WTC11 (cell line): ENCODE results near the gene CORIN. TPM values are rescaled to one million over a fixed set of nuclear protein-coding genes. Genes with fewer than 3 reads are reported as not detected.

Source experiments
- ATAC-seq: fragments of 200-7000 bp; cut with Tn5 transposase; 2 replicates; pipeline ENCODE4 v1.10.0; 2021; ENCODE audit warnings: mild to moderate bottlenecking, moderate library complexity
- CTCF ChIA-PET: fragments of 300-600 bp; sonication (Branson Sonifier 250); formaldehyde crosslinking; loops from one replicate; lab custom pipeline; 2021; ENCODE audit warnings: antibody characterized with exemption; lab: Charles Lee
- POLR2A ChIA-PET: fragments of 350-600 bp; sonication (Branson Sonifier 250); formaldehyde crosslinking; loops from one replicate; lab custom pipeline; 2021; ENCODE audit warnings: antibody characterized with exemption; lab: Charles Lee
- DNase-seq: peaks from one replicate; pipeline ENCODE4 v3.0.0; 2021; ENCODE audit warnings: low spot score
- H3K27ac Mint-ChIP-seq: 2 replicates; pipeline ENCODE4 v1.8.0; 2021; ENCODE audit warnings: mixed read lengths
- H3K27me3 Mint-ChIP-seq: 2 replicates; pipeline ENCODE4 v1.8.0; 2021; ENCODE audit warnings: low read depth, mild to moderate bottlenecking, moderate library complexity, mixed read lengths
- H3K36me3 Mint-ChIP-seq: 2 replicates; pipeline ENCODE4 v1.8.0; 2021; ENCODE audit warnings: mixed read lengths
- H3K4me1 Mint-ChIP-seq: 2 replicates; pipeline ENCODE4 v1.8.0; 2022; ENCODE audit warnings: mixed read lengths
- H3K4me3 Mint-ChIP-seq: 2 replicates; pipeline ENCODE4 v1.8.0; 2021; ENCODE audit warnings: mild to moderate bottlenecking, moderate library complexity, mixed read lengths
- H3K9me3 Mint-ChIP-seq: 2 replicates; pipeline ENCODE4 v1.8.0; 2021; ENCODE audit warnings: mixed read lengths
- FOXJ3 ChIP-seq: sonication (generic); formaldehyde crosslinking; IDR thresholded peaks from 2 replicates; pipeline ENCODE4 v1.9.0; 2021; ENCODE audit warnings: missing genetic modification reagents, mild to moderate bottlenecking, borderline replicate concordance
- GRHL2 ChIP-seq: fragments of 250-450 bp; sonication (Bioruptor Pico); IDR thresholded peaks from 2 replicates; pipeline ENCODE4 v1.8.0; 2022; ENCODE audit warnings: mild to moderate bottlenecking, moderate library complexity; ENCODE audit not compliant: insufficient replicate concordance, severe bottlenecking
- GTF2I ChIP-seq: fragments of 250-450 bp; sonication (Bioruptor Pico); conservative IDR thresholded peaks from 2 replicates; pipeline ENCODE4 v1.4.0; 2021; ENCODE audit warnings: mild to moderate bottlenecking
- JAZF1 ChIP-seq: fragments of 250-450 bp; sonication (Bioruptor Pico); IDR thresholded peaks from 2 replicates; pipeline ENCODE4 v1.9.0; 2021; ENCODE audit warnings: moderate library complexity, mild to moderate bottlenecking, inconsistent platforms
- KAT7 ChIP-seq: sonication (generic); formaldehyde crosslinking; IDR thresholded peaks from 2 replicates; pipeline ENCODE4 v1.8.1; 2023; ENCODE audit warnings: missing genetic modification reagents, mild to moderate bottlenecking, borderline replicate concordance
- MXD4 ChIP-seq: fragments of 250-450 bp; sonication (Bioruptor Pico); IDR thresholded peaks from 2 replicates; pipeline ENCODE4 v1.8.0; 2021; ENCODE audit warnings: mild to moderate bottlenecking, moderate library complexity, borderline replicate concordance
- NFE2L1 ChIP-seq: sonication (generic); formaldehyde crosslinking; IDR thresholded peaks from 2 replicates; pipeline ENCODE4 v1.8.1; 2023; ENCODE audit warnings: missing genetic modification reagents
- NR3C1 ChIP-seq: sonication (generic); formaldehyde crosslinking; conservative IDR thresholded peaks from 2 replicates; pipeline ENCODE4 v1.8.1; 2023; ENCODE audit warnings: low read depth, mild to moderate bottlenecking, missing genetic modification reagents
- OVOL2 ChIP-seq: fragments of 250-450 bp; sonication (Bioruptor Pico); IDR thresholded peaks from 2 replicates; pipeline ENCODE4 v1.9.0; 2021; ENCODE audit warnings: mild to moderate bottlenecking, borderline replicate concordance
- RORB ChIP-seq: fragments of 250-450 bp; sonication (Bioruptor Pico); IDR thresholded peaks from 2 replicates; pipeline ENCODE4 v1.9.0; 2021; ENCODE audit warnings: mild to moderate bottlenecking
- SP1 ChIP-seq: sonication (generic); formaldehyde crosslinking; conservative IDR thresholded peaks from 2 replicates; pipeline ENCODE4 v1.8.1; 2022; ENCODE audit warnings: missing genetic modification reagents
- ZNF121 ChIP-seq: sonication (generic); formaldehyde crosslinking; IDR thresholded peaks from 2 replicates; pipeline ENCODE4 v1.8.0; 2023; ENCODE audit warnings: missing genetic modification reagents
- total RNA-seq: library from RNA; stranded (reverse); gene quantifications from 3 replicates; pipeline ENCODE4 v1.2.3, GENCODE V29; 2021
- TF ChIP-seq, protein P1 (sequence below): sonication (generic); formaldehyde crosslinking; IDR thresholded peaks from 2 replicates; pipeline ENCODE4 v1.8.0; 2023; ENCODE audit warnings: missing genetic modification reagents, mild to moderate bottlenecking, borderline replicate concordance
- TF ChIP-seq, protein P2 (sequence below): sonication (generic); formaldehyde crosslinking; IDR thresholded peaks from 2 replicates; pipeline ENCODE4 v1.8.1; 2022; ENCODE audit warnings: mild to moderate bottlenecking, missing genetic modification reagents, moderate library complexity, borderline replicate concordance
- TF ChIP-seq, protein P3 (sequence below): sonication (generic); formaldehyde crosslinking; IDR thresholded peaks from 2 replicates; pipeline ENCODE4 v1.8.1; 2023; ENCODE audit warnings: mild to moderate bottlenecking, missing genetic modification reagents
- TF ChIP-seq, protein P4 (sequence below): sonication (generic); formaldehyde crosslinking; IDR thresholded peaks from 2 replicates; pipeline ENCODE4 v1.8.1; 2022; ENCODE audit warnings: low read depth, mild to moderate bottlenecking, moderate library complexity, missing genetic modification reagents, borderline replicate concordance
- TF ChIP-seq, protein P5 (sequence below): sonication (generic); formaldehyde crosslinking; IDR thresholded peaks from 2 replicates; pipeline ENCODE4 v1.8.1; 2023; ENCODE audit warnings: mild to moderate bottlenecking, missing genetic modification reagents, moderate library complexity

Gene CORIN
- total RNA-seq, 1 experiment from 2014 or later, result 0.33 TPM

DNA sequence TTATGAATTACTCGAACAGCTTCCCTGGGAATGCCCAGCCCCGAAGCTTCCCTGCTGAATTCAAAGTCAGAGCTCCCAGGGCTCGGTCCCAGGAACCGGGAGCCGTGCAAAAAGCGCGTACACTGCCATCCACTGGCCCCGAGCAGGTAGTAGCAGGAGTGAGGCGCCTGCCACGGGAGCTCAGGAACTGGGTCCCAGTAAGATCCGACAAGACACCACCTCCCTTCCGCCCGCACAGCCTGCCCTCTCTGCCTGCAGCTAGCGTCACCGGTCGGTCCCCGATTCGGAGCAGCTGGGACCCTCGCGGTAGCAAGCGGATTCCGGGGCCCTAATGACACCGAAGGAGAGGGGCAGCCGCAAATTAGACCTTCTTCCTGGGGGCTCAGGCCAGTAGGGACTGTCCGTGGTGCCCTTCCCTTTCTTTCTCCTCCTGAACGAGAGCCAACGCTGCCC, 1.2 kb downstream of the CORIN start (continued):
- TF ChIP-seq, protein P1, sequence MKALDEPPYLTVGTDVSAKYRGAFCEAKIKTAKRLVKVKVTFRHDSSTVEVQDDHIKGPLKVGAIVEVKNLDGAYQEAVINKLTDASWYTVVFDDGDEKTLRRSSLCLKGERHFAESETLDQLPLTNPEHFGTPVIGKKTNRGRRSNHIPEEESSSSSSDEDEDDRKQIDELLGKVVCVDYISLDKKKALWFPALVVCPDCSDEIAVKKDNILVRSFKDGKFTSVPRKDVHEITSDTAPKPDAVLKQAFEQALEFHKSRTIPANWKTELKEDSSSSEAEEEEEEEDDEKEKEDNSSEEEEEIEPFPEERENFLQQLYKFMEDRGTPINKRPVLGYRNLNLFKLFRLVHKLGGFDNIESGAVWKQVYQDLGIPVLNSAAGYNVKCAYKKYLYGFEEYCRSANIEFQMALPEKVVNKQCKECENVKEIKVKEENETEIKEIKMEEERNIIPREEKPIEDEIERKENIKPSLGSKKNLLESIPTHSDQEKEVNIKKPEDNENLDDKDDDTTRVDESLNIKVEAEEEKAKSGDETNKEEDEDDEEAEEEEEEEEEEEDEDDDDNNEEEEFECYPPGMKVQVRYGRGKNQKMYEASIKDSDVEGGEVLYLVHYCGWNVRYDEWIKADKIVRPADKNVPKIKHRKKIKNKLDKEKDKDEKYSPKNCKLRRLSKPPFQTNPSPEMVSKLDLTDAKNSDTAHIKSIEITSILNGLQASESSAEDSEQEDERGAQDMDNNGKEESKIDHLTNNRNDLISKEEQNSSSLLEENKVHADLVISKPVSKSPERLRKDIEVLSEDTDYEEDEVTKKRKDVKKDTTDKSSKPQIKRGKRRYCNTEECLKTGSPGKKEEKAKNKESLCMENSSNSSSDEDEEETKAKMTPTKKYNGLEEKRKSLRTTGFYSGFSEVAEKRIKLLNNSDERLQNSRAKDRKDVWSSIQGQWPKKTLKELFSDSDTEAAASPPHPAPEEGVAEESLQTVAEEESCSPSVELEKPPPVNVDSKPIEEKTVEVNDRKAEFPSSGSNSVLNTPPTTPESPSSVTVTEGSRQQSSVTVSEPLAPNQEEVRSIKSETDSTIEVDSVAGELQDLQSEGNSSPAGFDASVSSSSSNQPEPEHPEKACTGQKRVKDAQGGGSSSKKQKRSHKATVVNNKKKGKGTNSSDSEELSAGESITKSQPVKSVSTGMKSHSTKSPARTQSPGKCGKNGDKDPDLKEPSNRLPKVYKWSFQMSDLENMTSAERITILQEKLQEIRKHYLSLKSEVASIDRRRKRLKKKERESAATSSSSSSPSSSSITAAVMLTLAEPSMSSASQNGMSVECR, result 0 out of 2 replicates have a peak, but pooled peaks have one; percentile 36
- TF ChIP-seq OVOL2 (CRISPR knock-in tag), result no peak
- TF ChIP-seq ZNF121 (CRISPR knock-in tag), result no peak

DNA sequence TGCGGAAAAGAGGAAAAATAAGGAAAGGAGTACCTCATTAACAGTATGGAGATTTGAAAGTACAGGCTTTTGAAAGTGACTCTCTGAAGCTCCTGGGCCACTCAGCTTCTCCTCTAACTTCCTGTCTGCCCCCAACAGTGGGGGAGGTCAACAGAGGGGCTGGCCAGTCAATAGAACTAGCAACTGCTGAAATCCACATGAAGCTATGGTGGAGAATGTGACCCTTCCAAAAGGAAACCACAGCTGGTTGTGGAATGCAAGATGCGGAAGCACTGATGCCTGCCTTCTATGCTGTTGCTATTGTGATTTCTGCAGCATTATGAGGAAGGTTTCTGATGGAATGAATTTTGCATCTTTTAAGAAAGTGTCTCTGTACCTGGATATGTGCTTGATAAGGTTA, 2.4 kb downstream of the CORIN start:
- H3K27ac Mint-ChIP-seq, result no peak overlapping the region
- TF ChIP-seq, protein P2, sequence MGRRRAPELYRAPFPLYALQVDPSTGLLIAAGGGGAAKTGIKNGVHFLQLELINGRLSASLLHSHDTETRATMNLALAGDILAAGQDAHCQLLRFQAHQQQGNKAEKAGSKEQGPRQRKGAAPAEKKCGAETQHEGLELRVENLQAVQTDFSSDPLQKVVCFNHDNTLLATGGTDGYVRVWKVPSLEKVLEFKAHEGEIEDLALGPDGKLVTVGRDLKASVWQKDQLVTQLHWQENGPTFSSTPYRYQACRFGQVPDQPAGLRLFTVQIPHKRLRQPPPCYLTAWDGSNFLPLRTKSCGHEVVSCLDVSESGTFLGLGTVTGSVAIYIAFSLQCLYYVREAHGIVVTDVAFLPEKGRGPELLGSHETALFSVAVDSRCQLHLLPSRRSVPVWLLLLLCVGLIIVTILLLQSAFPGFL (CRISPR knock-in tag), result no peak
- TF ChIP-seq, protein P3, sequence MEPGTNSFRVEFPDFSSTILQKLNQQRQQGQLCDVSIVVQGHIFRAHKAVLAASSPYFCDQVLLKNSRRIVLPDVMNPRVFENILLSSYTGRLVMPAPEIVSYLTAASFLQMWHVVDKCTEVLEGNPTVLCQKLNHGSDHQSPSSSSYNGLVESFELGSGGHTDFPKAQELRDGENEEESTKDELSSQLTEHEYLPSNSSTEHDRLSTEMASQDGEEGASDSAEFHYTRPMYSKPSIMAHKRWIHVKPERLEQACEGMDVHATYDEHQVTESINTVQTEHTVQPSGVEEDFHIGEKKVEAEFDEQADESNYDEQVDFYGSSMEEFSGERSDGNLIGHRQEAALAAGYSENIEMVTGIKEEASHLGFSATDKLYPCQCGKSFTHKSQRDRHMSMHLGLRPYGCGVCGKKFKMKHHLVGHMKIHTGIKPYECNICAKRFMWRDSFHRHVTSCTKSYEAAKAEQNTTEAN, result no peak
- TF ChIP-seq SP1 (no peak), GTF2I (no peak), KAT7 (CRISPR knock-in tag) (no peak), NFE2L1 (no peak), JAZF1 (no peak), NR3C1 (CRISPR knock-in tag) (no peak), MXD4 (CRISPR knock-in tag) (no peak), GRHL2 (CRISPR knock-in tag) (no peak), RORB (CRISPR knock-in tag) (no peak), FOXJ3 (CRISPR knock-in tag) (no peak)
- TF ChIP-seq, protein P4, sequence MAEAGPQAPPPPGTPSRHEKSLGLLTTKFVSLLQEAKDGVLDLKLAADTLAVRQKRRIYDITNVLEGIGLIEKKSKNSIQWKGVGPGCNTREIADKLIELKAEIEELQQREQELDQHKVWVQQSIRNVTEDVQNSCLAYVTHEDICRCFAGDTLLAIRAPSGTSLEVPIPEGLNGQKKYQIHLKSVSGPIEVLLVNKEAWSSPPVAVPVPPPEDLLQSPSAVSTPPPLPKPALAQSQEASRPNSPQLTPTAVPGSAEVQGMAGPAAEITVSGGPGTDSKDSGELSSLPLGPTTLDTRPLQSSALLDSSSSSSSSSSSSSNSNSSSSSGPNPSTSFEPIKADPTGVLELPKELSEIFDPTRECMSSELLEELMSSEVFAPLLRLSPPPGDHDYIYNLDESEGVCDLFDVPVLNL (CRISPR knock-in tag), result no peak
- TF ChIP-seq, protein P5, sequence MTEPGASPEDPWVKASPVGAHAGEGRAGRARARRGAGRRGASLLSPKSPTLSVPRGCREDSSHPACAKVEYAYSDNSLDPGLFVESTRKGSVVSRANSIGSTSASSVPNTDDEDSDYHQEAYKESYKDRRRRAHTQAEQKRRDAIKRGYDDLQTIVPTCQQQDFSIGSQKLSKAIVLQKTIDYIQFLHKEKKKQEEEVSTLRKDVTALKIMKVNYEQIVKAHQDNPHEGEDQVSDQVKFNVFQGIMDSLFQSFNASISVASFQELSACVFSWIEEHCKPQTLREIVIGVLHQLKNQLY, result no peak
- no peak for DNase-seq
- ATAC-seq, result 0 out of 2 replicates have a peak, but pooled peaks have one; percentile 1
- H3K9me3 Mint-ChIP-seq, result peaks cover 15% of the 10 kb centered on the region
- POLR2A ChIA-PET, result interaction anchor here (2.2 kb wide), 1 partner anchor 137 kb away, joined by 5 read pairs; no protein-coding TSS in a partner anchor
- peaks cover 9% of the 10 kb centered on the region; the same call in 1 of the 2 replicates for H3K36me3 Mint-ChIP-seq
- CTCF ChIA-PET, result interaction anchor here (0.5 to 8.0 kb wide), 12 partner anchors 11 to 167 kb away, joined by 3 to 470 read pairs (median 13); partner anchors contain the start of gene NFXL1
- H3K4me1 Mint-ChIP-seq, result peaks cover 28% of the 10 kb centered on the region
- peaks cover 10% of the 10 kb centered on the region; the same call in 1 of the 2 replicates for H3K27me3 Mint-ChIP-seq
- peak overlapping the region; percentile 84 for H3K4me3 Mint-ChIP-seq
